DOHH2 (cell line): ENCODE results near the gene EBF3.

ENCODE experiments used
- CTCF ChIP-seq: fragments of 200-600 bp; sonication (generic); IDR thresholded peaks from one replicate; pipeline ENCODE4 v1.5.1; 2014; ENCODE audit warnings: antibody characterized with exemption, mild to moderate bottlenecking, low read depth, low read length; ENCODE audit not compliant: poor library complexity, severe bottlenecking
- EZH2phosphoT487 ChIP-seq: fragments of 200-600 bp; sonication (generic); IDR thresholded peaks from 2 replicates; pipeline ENCODE4 v1.6.1; 2017; ENCODE audit warnings: borderline replicate concordance, mild to moderate bottlenecking, antibody characterized with exemption, low read length, moderate library complexity, mixed read lengths

- TF ChIP-seq CTCF (no peak), EZH2phosphoT487 (no peak)
Measured at GRCh38 chr10:129894698-129895097, 69.4 kb downstream of the EBF3 start.
